HG03520 (cell line): ENCODE data around the gene PDZD2.
"Not testable (repeated sequence)": the region's sequence is repeated elsewhere in the genome, so short reads cannot be mapped to it uniquely, and the experiment has no call there.

Experiments
- ATAC-seq: cut with Tn5 transposase; IDR thresholded peaks from one replicate; pipeline ENCODE4 v1.9.1; 2021; ENCODE audit warnings: mild to moderate bottlenecking, moderate library complexity; ENCODE audit not compliant: unreplicated experiment

PDZD2 gene

DNA sequence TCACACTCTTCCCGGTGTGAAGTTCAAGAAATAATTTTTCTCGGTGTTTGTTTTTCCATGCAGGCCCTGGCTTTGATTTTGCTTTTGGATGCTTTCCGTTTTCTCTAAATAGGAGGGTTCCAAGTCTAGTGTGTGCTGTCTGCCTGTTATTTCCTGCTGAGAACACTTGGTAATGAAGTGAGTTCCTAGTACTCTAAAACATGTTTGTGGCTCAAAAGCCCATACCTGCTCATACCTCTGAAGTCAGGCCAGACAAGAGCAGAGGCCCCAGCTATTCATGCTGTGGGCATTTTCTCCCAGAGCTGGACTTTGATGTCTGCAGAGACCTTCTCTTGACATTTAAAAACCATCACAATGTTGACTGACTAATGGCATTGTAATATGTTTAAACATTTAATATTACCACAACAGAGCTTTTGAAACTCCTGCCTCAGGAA, 324.0 kb downstream of the PDZD2 start:
- ATAC-seq = no peak

DNA sequence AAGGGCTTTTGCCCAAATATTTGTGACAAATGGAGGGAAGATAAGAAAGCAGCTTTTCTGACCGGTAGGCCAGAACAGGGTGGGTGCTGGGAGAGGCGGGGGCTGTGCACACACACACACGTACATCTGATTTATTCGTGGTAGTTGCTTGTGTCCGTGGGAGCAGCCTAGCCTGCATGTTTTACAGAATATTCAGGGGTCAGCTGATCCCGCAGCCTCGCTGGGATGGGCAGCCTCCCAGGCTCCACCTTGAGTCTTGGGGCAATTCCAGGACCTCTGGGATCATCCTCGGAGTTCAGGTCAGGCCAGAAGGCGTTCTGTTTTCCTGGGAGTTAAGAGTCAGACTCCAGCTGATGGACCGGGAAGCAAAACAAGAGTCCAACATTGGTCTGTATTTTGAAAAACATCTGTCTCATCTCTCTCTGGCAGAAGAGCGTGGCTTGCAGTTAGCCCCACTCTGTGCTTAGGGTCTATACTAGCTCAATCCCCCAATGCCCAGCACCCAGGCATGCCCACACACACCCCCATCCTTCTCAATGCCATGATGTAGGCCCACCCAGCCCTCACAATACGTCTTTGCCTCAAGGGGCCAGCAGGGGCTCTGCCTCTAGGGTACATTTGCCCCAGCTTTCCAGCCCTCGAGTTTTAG, 324.6 kb downstream of the PDZD2 start:
- ATAC-seq = no peak

DNA sequence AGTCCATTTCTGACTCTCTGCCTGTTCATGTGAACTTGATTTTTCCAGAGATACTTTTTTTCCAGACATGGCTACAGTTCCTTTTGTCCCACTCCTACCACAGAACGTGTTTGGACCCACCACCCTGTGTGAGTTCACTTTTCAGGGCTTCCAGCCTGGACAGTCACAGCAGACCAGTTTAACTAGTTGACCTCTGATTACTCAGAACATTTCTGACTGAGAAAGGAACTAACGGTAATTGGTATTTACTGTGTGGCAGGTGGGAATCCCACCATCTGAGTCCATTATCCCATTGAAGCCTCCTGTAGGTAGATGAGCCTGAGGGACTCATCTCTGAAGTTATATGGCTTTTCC, 325.1 kb downstream of the PDZD2 start:
- ATAC-seq = no peak

DNA sequence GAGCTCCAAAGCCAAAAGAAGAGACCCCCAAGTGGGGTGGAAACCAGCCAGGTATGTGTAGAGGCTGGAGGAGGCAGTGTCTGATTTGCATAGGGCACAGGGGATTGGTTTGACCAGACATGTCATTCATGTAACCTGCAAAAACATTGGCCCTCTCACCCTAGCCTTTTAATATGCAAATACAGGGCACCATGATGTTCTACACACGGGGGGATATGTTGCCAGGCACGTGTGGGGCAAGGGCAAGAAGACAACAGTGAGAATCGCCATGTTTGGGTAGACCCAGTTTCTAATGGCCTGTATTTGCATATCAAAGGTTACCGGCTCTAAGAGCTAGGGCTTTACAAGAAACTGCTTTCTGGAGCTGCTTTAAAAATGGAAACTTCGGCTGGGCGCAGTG, 326.3 kb downstream of the PDZD2 start:
- ATAC-seq = no peak

DNA sequence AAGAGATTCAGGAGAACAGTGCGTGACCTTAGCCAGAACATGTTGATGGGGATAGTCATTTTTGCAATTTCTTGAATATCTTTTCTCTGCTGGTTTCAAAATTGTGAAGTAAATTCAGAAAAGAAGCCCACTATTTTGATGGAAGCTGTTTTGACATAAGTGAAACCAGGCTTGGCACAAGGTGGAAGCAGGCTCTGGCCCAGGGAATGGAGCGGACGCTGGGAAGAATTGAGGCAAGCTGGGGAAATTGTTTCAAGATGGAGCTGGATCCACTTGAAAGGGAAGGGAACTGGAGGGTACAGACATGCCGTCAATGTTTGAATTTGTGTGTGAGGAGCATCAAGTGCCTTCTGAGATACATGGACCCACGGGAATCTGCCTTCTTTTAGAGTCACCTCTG, 328.0 kb downstream of the PDZD2 start:
- ATAC-seq = no peak

DNA sequence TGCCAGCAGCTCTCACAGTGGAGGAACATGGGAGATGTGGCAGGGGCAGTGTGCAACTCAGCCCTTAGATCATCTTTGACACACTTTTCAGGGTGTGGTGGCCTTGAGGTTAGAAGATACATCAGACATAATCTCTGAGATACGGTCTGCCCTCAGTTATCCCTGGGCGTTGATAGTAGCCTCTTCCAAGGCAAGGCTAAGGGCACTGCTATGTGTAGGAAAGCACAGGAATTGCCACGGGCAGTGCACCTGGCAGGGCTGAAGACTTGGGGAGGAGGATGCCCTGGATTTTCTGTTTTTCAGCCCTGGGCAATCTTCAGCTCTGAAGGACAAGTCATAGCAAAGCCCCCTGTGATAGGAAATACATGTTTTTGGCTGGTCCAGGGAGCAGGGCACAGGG, 328.5 kb downstream of the PDZD2 start:
- ATAC-seq = no peak

DNA sequence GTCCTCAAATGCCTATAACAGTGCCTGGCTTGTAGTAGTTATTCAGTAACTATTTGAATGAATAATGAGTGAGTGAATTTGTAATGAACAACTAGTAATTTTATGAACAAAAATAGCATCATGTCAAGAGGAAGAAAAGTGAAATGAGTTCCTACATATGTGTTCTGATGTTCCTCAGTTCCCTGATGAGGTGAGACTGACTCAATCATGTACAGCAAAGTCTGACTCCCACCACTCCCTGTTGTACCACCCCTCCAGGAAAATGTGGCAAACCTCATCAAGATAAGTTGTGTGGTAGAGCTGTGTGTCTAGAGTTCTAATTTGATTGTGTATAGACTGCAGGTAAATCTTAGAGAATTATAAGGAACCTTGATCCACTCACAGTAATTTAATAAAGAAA, 333.6 kb downstream of the PDZD2 start:
- ATAC-seq = no peak

DNA sequence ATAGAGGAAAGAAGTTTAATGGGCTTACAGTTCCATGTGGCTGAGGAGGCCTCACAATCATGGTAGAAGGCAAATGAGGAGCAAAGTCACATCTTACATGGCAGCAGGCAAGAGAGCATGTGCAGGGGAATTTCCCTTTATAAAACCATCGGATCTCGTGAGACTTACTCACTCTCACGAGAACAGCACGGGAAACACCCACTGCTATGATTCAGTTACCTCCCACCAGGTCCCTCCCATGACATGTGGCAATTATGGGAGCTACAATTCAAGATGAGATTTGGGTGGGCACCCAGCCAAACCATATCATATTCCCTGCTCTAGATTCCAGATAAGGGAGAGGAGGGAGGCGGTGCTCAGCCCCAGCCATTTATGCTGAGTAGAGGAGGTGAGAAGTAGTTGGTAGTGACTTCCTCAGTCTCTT, 336.3 kb downstream of the PDZD2 start:
- not testable (repeated sequence) for ATAC-seq

DNA sequence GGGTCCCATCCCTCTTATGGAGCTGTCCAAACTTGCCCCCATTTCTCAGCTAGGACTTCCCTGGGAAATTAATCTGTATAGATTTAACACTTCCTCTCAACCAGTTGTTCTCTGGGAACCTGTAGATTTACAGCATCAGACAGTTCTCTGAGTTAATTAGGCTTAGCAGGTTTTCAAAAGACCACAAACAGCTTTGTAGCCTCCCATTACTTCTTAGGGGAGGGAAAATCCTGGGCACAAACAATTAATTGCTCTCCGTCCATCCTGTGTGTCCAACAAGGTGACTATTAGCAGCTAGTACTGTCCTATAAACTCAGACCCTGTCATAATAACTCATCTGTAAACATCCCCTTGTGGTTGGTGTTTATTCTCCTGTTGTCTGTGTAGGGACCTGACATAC, 337.2 kb downstream of the PDZD2 start:
- no peak for ATAC-seq

DNA sequence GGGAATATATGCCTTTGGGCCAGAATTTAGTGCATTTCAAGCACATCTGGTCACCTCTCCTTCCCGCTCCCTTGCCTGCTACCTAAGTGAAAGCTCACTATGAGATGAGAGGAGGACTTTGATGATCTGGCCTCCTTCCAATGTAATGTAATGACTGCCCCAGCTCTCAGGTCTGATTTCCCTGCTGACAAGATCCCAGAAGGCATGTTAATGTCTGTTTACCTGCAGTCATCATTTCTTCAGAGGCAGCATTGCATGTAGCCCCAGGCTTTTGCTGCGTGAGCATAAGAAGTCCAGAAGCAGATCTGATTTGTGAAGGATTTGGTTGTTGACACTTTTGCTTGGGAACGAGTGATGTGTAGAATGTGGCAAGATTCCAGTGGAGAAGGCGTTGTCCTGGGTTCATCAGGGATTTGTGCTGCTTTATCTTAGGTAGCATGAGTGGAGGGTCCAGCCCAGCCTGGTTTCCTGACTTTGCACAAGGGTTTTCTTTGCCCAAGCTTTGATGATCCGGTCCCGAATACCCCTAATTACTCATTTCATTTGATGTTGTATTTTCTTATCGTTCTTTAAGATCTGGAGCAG, 342.5 kb downstream of the PDZD2 start:
- no peak for ATAC-seq

DNA sequence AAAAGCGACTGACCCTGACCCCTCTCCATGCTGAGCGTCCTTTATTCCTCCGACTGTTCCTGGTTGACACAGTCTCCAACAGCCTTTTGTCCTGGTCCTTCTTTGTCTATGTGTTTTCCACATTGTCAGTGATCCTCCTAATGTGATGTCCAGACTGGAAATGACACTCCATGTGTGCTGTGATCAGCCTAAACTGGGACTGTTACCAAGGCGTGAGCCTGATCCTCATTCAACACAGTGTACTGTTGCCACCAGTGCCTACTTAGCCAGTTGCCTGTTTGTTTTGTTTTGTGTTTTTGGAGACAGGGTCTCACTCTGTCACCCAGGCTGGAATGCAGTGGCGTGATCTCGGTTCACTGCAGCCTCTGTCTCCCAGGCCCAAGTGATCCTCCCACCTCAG, 343.1 kb downstream of the PDZD2 start:
- ATAC-seq = no peak

DNA sequence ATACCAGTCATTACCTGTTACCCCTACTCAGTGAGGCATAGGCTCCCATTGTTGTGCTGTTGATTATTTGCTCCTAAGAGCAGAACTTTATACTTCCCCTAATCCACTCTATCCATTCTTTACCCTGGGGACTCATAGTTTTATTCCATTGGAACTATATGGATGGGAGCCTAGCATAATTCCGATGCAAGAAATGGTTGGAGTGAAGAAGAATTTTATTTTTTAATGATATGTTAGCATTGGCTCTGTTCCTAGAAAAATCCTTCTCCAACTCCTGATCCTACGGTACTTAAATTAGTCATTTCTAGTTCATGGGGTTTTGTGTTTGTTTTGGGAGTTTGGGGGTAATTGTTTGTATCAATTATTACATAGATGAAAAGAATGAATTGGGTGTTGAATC, 343.7 kb downstream of the PDZD2 start:
- ATAC-seq = no peak

DNA sequence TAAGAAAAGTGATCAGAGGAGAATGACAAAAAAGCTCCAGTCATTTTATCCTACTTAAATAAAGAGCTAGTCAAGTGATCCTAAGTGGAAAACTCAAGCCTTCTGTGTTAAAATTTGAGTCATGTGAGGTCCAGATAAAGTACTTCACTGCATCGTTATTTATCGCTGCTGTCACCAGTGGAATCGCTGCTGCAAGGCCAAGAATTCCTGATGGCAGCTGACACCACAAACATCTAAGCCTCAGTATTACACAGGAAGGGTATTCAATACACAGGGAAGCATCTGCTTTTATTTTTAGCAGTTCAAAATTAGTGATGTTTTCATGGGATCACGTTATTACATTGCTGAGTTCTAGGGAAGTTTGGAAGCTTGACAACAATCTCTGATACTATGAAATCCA, 344.9 kb downstream of the PDZD2 start:
- ATAC-seq = no peak

DNA sequence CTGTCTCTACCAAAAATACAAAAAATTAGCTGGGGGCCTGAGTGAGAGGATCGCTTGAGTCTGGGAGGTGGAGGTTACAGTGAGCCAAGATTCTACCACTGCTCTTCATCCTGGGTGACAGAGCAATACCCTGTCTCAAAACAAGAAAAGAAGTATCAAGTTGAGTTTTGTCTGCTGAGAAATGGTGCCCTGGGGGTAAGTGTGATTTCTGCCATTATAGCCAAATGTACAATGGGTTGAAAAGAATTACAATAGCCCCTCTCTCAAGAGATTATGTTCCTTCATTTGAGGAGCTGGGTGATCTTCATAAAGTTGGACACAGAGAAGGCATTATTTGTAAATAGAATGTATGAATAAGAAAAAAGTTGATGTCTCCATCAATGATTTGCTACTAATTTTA, 345.8 kb downstream of the PDZD2 start:
- no peak for ATAC-seq

DNA sequence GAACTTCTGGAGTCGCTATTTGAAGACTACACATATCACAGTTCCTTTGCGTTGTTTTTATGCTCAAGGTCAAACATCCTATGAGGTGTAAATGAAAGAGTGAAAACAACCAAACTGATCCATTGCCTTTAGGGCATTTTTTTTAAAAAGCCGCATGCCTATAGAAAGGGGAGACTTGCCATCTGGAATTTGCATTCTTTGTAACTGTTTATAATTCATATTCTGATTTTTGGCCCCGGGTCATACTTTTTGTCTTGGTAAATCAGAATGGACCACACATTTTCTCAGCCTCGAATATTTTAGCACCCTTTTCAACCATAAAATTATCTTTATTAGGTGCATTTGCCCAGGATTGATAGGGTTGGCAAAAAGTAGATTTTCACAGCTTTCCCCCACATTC, 347.2 kb downstream of the PDZD2 start:
- no peak for ATAC-seq

DNA sequence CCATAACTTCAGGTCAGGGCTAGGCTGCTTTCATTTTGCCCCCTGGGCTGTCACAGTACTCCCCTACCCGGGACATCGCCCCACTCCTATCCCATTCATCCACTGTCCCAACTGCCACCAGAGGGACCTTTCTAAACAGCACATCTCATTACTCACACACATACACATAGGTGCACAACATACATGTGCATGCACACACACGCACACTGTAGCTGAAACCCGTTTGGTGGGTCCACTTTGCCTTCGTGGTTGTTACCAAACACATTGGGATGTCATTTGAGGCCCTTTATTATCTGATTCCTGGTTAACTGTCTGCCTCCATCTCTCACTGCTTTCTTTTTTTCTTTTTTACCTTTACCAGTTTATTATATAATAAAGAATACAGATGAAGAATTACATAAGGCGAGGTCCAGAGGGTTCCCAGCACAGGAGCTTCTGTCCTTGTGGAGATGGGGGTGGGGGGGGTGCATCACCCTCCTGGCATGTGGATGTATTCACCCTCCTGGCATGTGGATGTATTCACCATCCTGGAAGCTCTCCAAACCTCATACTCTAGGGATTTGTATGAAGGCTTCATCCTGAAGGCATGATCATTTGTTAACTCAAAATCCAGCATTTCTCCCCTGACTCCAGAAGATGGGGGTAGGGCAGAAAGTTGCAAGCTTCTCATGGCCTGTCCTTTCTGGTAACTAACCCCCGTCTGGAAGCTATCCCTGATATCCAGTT, 349.2 kb downstream of the PDZD2 start:
- ATAC-seq = no peak

DNA sequence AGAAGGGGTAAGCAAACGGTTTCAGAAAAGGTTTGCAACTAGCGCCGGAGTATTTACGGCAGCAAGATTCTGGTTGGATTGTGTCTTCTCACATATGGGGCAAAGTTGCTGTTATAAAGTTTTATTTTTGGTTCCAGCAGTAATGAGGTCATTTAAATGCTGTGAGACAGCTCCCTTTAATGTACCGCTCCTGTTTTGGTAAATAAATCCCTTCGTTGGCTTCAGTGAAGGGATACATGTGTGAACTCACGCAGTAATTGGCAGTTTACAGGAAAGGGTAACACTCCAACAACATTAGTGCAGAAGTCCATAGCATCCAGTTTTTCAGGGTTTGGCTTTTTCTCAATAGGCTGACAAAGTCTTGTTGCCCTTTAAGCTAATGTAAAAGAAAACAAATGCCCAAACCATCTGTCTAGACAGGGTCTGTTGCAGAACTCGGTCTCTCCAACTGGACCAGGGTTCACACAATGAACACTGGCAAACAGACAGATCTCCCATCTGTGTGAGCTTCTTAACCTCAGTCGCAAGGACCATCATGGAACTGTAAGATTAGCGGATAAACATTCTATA, 351.2 kb downstream of the PDZD2 start:
- no peak for ATAC-seq

DNA sequence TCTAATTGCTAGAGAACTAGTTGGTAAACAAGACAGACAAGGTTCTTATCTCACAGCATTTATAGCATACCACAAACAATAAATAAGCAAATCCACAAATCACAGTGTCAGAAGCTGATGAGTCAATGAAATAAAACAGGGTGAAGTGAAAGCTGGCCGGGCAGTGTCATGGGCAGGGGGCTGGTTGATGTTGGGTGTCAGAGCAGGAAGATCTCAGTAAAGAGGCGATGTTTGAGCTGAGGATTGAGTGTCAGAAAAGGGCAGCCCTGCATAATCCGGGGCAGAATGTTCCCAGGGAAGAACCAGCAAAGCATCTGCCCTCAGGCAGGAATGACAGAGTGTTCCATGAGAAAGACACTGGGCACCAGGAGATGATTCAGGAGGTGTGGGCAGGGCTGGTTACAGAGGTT, 351.8 kb downstream of the PDZD2 start:
- no peak for ATAC-seq

DNA sequence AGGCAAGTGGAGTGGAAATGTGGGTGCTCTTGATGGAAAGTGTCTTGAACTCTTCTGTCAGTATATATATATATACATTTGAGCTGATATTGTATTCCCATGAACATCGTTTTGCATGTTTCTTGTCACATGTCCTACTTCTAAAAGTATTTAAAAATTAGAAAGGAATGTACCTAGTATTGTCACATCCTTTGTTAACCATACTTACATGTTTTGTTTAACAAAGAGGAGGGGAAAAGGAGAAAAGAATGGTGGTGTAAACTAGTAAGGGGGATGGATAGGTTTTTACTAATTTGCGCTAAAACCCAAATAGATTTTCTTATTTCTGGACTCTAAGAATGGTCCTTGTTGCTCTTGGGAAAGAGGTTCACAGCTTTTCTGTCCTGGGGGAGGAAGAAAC, 353.4 kb downstream of the PDZD2 start:
- no peak for ATAC-seq

DNA sequence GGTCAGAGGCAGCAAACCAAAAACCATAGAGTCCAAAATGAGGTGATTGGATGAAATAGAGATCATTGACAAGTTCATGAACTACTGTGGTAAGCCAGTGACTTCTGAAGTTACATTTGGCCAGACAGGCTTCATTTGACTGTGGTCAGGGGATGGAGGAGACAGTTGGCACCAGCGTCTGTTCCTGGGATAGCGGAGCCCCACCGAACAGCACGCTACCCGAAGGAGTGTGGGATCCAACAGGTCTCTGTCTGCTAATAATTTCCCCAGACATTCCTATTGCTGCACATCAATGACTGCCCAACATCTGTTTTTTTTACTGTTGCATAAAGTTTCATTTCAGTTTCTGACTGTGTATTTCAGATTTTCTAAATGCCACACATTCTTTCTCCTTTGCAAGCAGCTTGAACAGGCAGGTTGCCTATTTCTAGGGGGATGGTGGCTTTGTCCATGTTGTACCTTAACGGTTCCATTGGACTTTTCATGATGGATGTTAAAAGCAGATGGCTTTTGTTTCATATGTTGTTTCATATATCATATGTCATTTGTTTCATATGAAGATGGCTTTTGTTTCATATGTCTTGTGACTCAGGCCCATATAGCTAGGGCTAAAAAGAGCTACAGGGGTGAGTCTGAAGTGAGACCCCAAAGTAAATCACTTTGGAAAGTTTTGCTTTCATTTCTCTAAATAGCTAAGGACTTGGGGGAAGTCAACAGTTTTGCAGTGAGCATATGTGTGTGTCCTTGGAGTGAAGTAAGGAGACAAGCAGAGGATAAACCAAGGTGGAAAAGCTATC, 354.4 kb downstream of the PDZD2 start:
- ATAC-seq = peak; percentile 45

DNA sequence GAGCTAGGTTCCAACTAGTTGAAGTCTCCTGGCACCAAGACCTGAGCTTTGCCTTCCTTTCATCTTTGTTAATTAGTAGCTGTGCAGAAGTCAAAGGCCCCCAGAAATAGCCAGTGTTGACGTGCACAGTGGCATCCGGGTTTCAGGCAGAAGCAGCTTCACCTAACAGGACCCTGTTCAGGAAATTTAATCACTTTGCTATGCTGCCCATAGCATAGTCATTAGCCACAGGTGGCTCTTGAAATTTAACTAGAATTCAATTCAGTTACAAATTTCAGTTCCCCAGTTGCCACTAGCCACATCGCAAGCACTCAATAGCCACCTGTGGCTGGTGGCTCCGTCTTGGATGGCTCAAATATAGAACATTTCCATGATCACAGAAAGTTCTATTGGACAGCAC, 356.1 kb downstream of the PDZD2 start:
- ATAC-seq = peak; percentile 51
